HFF-Myc (cell line): ENCODE data around the gene M6PR.

ENCODE experiments used
- DNase-seq: peaks from one replicate; pipeline ENCODE4 v3.0.0-alpha.2; 2011; ENCODE audit warnings: low read depth; ENCODE audit errors: extremely low read depth
- H3K4me3 ChIP-seq: replicated peaks from 2 replicates; pipeline ENCODE4 v1.5.1; 2011; ENCODE audit warnings: low read depth, mild to moderate bottlenecking, control low read depth, low read length
- CTCF ChIP-seq: IDR thresholded peaks from 2 replicates; pipeline ENCODE4 v1.5.1; 2012; ENCODE audit warnings: mild to moderate bottlenecking, low read depth, low read length, control low read depth; ENCODE audit errors: missing control alignments

The M6PR gene

GRCh38 chr12:8949342-8950220 lies at the start of gene M6PR:
M6PR (minus strand) TSS chr12:8949645; CDS start chr12:8946404, 3,241 bp downstream.
- H3K4me3 ChIP-seq = peak within 1 kb of the TSS; percentile 88
- peak; percentile 93 for DNase-seq
- TF ChIP-seq CTCF = peak; percentile 44

GRCh38 chr12:8996682-8997405 lies 47.4 kb upstream of the M6PR start:
- TF ChIP-seq CTCF = no peak
- peak; percentile 3 for DNase-seq
- H3K4me3 ChIP-seq = no peak overlapping the region

GRCh38 chr12:8995021-8995775 lies 45.8 kb upstream of the M6PR start:
- TF ChIP-seq CTCF = no peak
- no peak overlapping the region for H3K4me3 ChIP-seq
- DNase-seq = no peak

GRCh38 chr12:8993827-8994226 lies 44.4 kb upstream of the M6PR start:
- TF ChIP-seq CTCF = no peak
- H3K4me3 ChIP-seq = no peak overlapping the region
- DNase-seq = no peak

- no peak for DNase-seq
- H3K4me3 ChIP-seq = no peak overlapping the region
- TF ChIP-seq CTCF = no peak
Measured at GRCh38 chr12:8991371-8992345, 42.2 kb upstream of the M6PR start.
